Globus pallidus (tissue), 1 donor: Measurements from ENCODE around the gene PPFIA4.
A peak's percentile ranks its signal among the peaks of the same experiment; 100 is the strongest.

Source experiments
- DNase-seq: peaks from one replicate; pipeline ENCODE4 v3.0.0-alpha.2; 2015; ENCODE audit warnings: low spot score

The PPFIA4 gene

GRCh38 chr1:203126866-203127665 is 100.8 kb downstream of the PPFIA4 start:
- DNase-seq, result no peak

- DNase-seq, result peak; percentile 78
Measured at GRCh38 chr1:203127666-203128430, 101.6 kb downstream of the PPFIA4 start, which contains the start of gene ADORA1. Gene ADORA1, plus strand, starts transcription at chr1:203127726. Its CDS starts 1,116 bp downstream, at chr1:203128842.

GRCh38 chr1:203128431-203128715 is 102.1 kb downstream of the PPFIA4 start:
- DNase-seq, result no peak
